C4-2B (cell line): Measurements from ENCODE around the gene PRSS27.

ENCODE experiments used
- H3K27ac ChIP-seq: fragments of 450-650 bp; 2 replicates; pipeline ENCODE4 v1.5.1; 2017
- CTCF ChIP-seq: fragments of 450-650 bp; conservative IDR thresholded peaks from 2 replicates; pipeline ENCODE4 v1.5.1; 2017; ENCODE audit warnings: mild to moderate bottlenecking
- ZFX ChIP-seq: fragments of 450-650 bp; IDR thresholded peaks from 2 replicates; pipeline ENCODE4 v1.6.1; 2017

PRSS27 gene

DNA sequence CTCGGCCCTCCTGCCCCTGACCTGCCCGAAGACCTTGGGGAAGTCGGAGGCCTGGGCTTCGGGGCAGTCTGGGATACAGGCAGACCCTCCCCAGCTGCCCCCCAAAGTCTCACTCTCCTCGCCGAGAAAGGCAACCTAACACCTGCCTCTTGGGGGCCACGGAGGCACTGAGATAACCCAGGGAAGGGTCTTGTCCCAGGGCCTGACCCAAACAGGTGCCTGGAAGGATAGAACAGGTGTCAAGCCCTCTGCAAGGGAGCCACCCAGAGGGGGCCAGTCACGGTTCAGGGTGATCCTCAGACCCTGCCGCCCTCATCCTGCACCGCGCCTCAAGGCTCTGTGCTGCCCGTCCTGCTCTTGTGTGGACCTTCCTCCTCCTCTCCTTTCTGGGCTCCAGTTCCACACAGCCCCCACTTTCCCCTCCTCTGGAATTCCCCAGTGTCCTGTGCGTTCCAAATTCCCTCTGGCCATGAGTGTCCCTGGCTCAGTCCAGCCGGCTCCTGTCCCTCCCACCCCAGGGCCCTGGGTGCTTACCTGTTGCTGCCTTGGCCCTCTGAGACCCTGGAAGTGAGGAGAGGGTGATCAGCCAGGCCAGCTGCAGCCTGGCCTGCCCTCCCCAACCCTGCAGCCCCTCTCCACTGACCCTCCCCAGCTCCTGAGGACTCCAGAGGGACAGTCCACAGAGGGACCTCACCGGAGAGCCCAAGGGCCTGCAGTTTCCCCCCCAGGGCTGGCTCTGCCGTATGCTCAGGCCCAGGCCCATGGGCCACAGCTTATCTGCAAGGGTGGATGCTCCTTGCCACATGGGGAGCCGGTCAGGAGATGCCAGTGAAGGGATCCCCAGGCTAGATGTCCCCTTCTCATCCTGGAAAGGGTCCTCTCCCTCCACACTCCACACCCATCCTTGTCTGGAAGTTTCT, 3.8 kb downstream of the PRSS27 start:
- H3K27ac ChIP-seq: no peak overlapping the region; the same call in 1 of the 2 replicates
- TF ChIP-seq CTCF (no peak), ZFX (no peak)

DNA sequence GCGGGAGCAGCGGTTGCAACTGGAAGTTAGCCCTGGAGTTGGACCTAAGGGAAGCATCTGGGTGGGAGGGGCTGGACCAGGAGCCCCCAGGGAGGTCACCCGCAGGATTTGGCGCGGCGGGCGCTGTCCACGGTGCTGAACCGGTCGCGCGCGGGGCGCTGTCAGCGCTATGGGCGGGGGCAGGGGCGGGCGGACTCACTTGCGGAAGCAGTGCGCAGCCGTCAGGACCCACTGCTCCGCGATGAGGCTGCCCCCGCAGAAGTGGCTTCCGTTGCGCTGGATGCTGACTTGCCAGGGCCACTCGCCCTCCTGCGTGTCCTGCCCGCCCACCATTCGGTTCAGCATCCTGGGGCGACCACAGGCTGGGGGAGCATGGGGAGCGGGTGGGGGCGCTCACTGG, 4.5 kb downstream of the PRSS27 start:
- no peak overlapping the region for H3K27ac ChIP-seq
- TF ChIP-seq CTCF (no peak), ZFX (no peak)

DNA sequence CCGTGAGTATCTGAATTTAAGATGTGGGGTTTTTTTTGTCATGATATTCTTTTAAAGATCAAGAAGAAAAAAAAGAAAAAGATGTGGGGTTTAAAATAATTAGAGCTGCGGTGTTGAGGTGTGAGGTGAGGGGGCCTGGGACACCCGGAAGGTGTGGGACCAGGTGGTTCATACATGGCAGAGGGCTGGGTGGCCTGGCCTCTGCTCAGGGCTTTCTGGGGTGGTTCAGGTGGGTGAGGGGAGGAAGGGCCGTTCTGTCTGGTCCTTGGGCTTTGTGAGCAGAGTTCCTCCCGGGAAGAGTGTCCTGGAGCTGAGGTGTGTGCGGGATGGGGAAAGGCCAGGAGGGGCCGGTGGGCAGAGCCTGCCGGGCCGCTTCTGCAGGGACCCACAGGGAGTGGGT, 5.0 kb downstream of the PRSS27 start:
- TF ChIP-seq CTCF (no peak), ZFX (no peak)
- H3K27ac ChIP-seq: no peak overlapping the region

DNA sequence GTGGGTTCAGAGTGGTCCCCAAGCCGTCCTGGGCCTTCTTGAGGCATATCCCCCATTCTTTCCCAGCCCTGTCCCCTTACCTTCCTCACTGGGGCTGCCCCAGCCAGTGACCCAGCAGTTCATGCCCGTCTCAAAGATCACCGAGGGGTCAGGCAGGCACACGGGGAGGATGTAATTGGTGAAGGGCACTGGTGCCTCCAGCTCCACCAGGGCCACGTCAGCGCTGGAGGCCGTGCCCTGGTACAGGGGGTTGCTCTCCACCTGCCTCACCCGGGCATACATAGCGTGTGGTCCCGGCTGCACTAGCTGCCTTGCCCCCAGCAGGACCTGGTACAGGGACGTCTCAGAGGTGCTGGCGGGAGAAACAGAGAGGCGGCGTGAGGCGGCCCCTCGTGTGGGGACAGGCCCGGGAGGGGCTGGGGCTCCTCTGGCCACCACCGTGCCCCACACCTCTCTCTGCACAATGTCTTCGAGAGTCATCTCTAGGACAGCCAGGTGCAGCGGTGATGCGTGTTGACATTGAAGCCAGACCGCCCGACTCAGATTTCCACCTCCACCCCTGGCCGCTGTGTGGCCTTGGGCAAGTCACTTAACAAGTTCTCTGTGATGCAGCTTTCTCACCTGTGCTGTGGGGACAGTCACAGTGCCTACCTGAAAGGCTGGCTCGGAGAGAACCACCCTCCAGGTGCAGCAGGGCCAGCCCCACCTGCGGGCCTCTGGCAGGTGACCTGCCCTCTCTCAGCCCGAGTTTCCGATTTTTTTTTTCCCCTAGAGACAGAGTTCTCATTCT, 5.8 kb downstream of the PRSS27 start:
- no peak for TF ChIP-seq ZFX
- TF ChIP-seq CTCF: no peak
- H3K27ac ChIP-seq: no peak overlapping the region

- TF ChIP-seq CTCF (no peak), ZFX (no peak)
- no peak overlapping the region for H3K27ac ChIP-seq
These were observed 6.5 kb downstream of the PRSS27 start for GRCh38 chr16:2713523-2713922.

DNA sequence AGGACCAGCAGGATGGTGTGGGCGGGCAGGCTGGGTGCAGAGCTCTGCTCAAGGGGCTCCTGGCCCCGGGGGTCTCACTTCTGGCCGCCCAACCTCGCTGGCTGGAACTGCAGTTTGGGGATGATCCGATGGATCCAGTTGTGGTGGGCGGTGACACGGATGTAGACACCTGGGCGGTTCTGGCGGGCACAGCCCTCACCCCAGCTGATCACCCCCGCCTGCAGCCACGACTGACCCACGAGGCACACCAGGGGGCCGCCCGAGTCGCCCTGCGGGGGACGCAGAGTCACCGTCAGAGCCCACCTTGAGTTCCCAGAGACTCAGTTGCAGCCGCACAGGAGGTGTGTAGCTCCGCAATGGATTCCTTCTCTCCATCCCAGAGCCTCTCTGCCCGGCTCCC, 7.5 kb downstream of the PRSS27 start:
- no peak for TF ChIP-seq CTCF
- no peak for TF ChIP-seq ZFX
- no peak overlapping the region for H3K27ac ChIP-seq

DNA sequence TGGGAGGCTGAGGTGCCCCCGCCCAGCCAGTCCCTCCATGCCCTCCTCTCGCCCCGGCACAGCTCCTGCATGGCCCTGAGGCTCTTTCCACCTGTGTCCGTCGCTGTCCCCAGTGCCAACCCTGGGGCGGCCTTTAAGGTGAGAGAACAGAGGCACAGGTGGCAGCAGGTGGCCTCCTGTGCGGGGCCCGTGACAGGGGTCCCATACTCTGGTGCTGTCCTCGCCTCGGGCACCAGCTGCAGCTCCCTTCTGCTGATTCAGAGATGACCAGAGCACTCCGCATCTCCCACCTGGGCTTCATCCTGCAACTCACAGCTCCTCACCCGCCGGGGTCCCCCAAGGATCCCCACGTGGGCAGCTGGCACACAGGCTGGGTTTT, 8.0 kb downstream of the PRSS27 start:
- TF ChIP-seq ZFX (no peak), CTCF (no peak)
- no peak overlapping the region for H3K27ac ChIP-seq
